ENCODE results near the gene RAVER2.
"Not testable (repeated sequence)": the region's sequence is repeated elsewhere in the genome, so short reads cannot be mapped to it uniquely, and the experiment has no call there.

RAVER2 gene

GRCh38 chr1:64715186-64715585 lies 29.7 kb upstream of the RAVER2 start:
- no peaks in the 10 kb centered on the region for H3K4me1 ChIP-seq
- peaks cover 3 to 20% (median 14%) of the 10 kb centered on the region in 11 experiments; a peak in 16 of 22 replicates for H3K9me3 ChIP-seq (replicated peaks in 1 of 11)
- H4K20me1 ChIP-seq, result no peaks in the 10 kb centered on the region
- no peak overlapping the region for H3K9ac ChIP-seq
- H3K27me3 ChIP-seq, result no peaks in the 10 kb centered on the region
- no peak overlapping the region for H3K27ac ChIP-seq
- H3K4me2 ChIP-seq, result no peak overlapping the region
- TF ChIP-seq Cebpa-rat (IDR thresholded peaks at IDR 0.05), result no peak
- no peaks in the 10 kb centered on the region for H3K36me3 ChIP-seq
- H3K4me3 ChIP-seq, result no peak overlapping the region

- H3K9ac ChIP-seq, result no peak overlapping the region
- H3K27me3 ChIP-seq, result no peaks in the 10 kb centered on the region
- no peaks in the 10 kb centered on the region for H4K20me1 ChIP-seq
- H3K4me1 ChIP-seq, result no peaks in the 10 kb centered on the region
- peaks cover 3 to 20% (median 14%) of the 10 kb centered on the region in 11 experiments; a peak in 16 of 22 replicates for H3K9me3 ChIP-seq (replicated peaks in 1 of 11)
- H3K27ac ChIP-seq, result no peak overlapping the region
- H3K4me3 ChIP-seq, result no peak overlapping the region
- H3K36me3 ChIP-seq, result no peaks in the 10 kb centered on the region
- no peak for TF ChIP-seq Cebpa-rat (IDR thresholded peaks at IDR 0.05)
- no peak overlapping the region for H3K4me2 ChIP-seq
Observed at GRCh38 chr1:64721135-64721534, 23.7 kb upstream of the RAVER2 start.

- no peak overlapping the region for H3K4me3 ChIP-seq
- no peak overlapping the region for H3K9ac ChIP-seq
- H3K36me3 ChIP-seq, result no peaks in the 10 kb centered on the region
- no peak overlapping the region for H3K4me2 ChIP-seq
- H4K20me1 ChIP-seq, result no peaks in the 10 kb centered on the region
- H3K27ac ChIP-seq, result no peak overlapping the region
- TF ChIP-seq Cebpa-rat (IDR thresholded peaks at IDR 0.05), result 0 out of 22 replicates have a peak, but pooled peaks of 1 of the 11 experiments have one; percentile 7
- peaks cover 3 to 20% (median 14%) of the 10 kb centered on the region in 11 experiments; a peak in 16 of 22 replicates for H3K9me3 ChIP-seq (replicated peaks in 1 of 11)
- H3K4me1 ChIP-seq, result no peaks in the 10 kb centered on the region
- H3K27me3 ChIP-seq, result no peaks in the 10 kb centered on the region
Observed at GRCh38 chr1:64721576-64722145, 23.2 kb upstream of the RAVER2 start.

GRCh38 chr1:64727861-64728260 lies 17.0 kb upstream of the RAVER2 start:
- peaks cover 0 to 5% (median 0%) of the 10 kb centered on the region in 10 experiments; a peak in 1 of 20 replicates for H3K4me1 ChIP-seq
- no peak for TF ChIP-seq Cebpa-rat (IDR thresholded peaks at IDR 0.05)
- no peaks in the 10 kb centered on the region for H3K27me3 ChIP-seq

GRCh38 chr1:64733581-64734286 lies 11.1 kb upstream of the RAVER2 start:
- H3K4me1 ChIP-seq, result peaks cover 0 to 5% (median 0%) of the 10 kb centered on the region in 10 experiments; a peak in 1 of 20 replicates
- H3K9me3 ChIP-seq (replicated peaks in 1 of 11), result no peaks in the 10 kb centered on the region
- H3K4me3 ChIP-seq, result no peak overlapping the region
- H3K4me2 ChIP-seq, result no peak overlapping the region
- H3K27me3 ChIP-seq, result no peaks in the 10 kb centered on the region
- no peak overlapping the region for H3K27ac ChIP-seq
- TF ChIP-seq Cebpa-rat (IDR thresholded peaks at IDR 0.05), result no peak
- no peak overlapping the region for H3K9ac ChIP-seq
- H3K36me3 ChIP-seq, result no peaks in the 10 kb centered on the region
- no peaks in the 10 kb centered on the region for H4K20me1 ChIP-seq

More at GRCh38 chr1:64727861-64728260, 17.0 kb upstream of the RAVER2 start:
- Histone ChIP-seq H3K4me3 (no peak overlapping the region), H3K36me3 (no peaks in the 10 kb centered on the region), H3K4me2 (no peak overlapping the region), H3K27ac (no peak overlapping the region), H4K20me1 (no peaks in the 10 kb centered on the region), H3K9ac (no peak overlapping the region), H3K9me3 (replicated peaks in 1 of 11) (no peaks in the 10 kb centered on the region)

GRCh38 chr1:64734287-64734652 lies 10.6 kb upstream of the RAVER2 start:
- no peaks in the 10 kb centered on the region for H3K36me3 ChIP-seq
- H3K9me3 ChIP-seq (replicated peaks in 1 of 11), result no peaks in the 10 kb centered on the region
- no peak for TF ChIP-seq Cebpa-rat (IDR thresholded peaks at IDR 0.05)
- no peak overlapping the region for H3K4me3 ChIP-seq
- H3K4me2 ChIP-seq, result no peak overlapping the region
- H4K20me1 ChIP-seq, result no peaks in the 10 kb centered on the region
- H3K9ac ChIP-seq, result no peak overlapping the region
- no peaks in the 10 kb centered on the region for H3K27me3 ChIP-seq
- no peak overlapping the region for H3K27ac ChIP-seq
- peaks cover 0 to 5% (median 0%) of the 10 kb centered on the region in 10 experiments; a peak in 1 of 20 replicates for H3K4me1 ChIP-seq

GRCh38 chr1:64740687-64741086 lies 4.2 kb upstream of the RAVER2 start:
- H3K36me3 ChIP-seq; H3K9ac ChIP-seq; H4K20me1 ChIP-seq; H3K27me3 ChIP-seq; H3K4me3 ChIP-seq; H3K4me2 ChIP-seq; H3K27ac ChIP-seq; H3K9me3 ChIP-seq (replicated peaks in 1 of 11): not testable (repeated sequence)
- H3K4me1 ChIP-seq, result peaks cover 4 to 10% (median 6%) of the 10 kb centered on the region in 10 experiments; a peak in 17 of 20 replicates

- peaks cover 15 to 29% (median 23%) of the 10 kb centered on the region in 10 experiments for H3K4me1 ChIP-seq
- H3K4me2 ChIP-seq, result peak overlapping the region; percentile 74 to 99 (median 88)
- no peak for TF ChIP-seq Cebpa-rat (IDR thresholded peaks at IDR 0.05)
- peak overlapping the region in 9 of 11 experiments; percentile 76 to 86 (median 85); a peak in 16 of 22 replicates for H3K27ac ChIP-seq
- H3K9me3 ChIP-seq (replicated peaks in 1 of 11), result no peaks in the 10 kb centered on the region
- H3K9ac ChIP-seq, result peak overlapping the region; percentile 77 to 92 (median 88); a peak in 19 of 22 replicates
- H4K20me1 ChIP-seq, result peaks cover 0 to 12% (median 0%) of the 10 kb centered on the region in 11 experiments; a peak in 3 of 22 replicates
- H3K27me3 ChIP-seq, result no peaks in the 10 kb centered on the region
- no peaks in the 10 kb centered on the region for H3K36me3 ChIP-seq
- peak overlapping the region; percentile 78 to 96 (median 86) for H3K4me3 ChIP-seq
Observed at GRCh38 chr1:64743954-64744491, 852 bp upstream of the RAVER2 start.

GRCh38 chr1:64745181-64745985 lies 508 bp downstream of the RAVER2 start:
- peaks cover 15 to 29% (median 23%) of the 10 kb centered on the region in 10 experiments for H3K4me1 ChIP-seq
- H3K27ac ChIP-seq, result peak overlapping the region; percentile 1 to 86 (median 84); a peak in 21 of 22 replicates
- no peaks in the 10 kb centered on the region for H3K9me3 ChIP-seq (replicated peaks in 1 of 11)
- peak in 2 of 11 experiments; percentile 6 to 57; a peak in 1 of 22 replicates for TF ChIP-seq Cebpa-rat (IDR thresholded peaks at IDR 0.05)
- peaks cover 0 to 12% (median 0%) of the 10 kb centered on the region in 11 experiments; a peak in 3 of 22 replicates for H4K20me1 ChIP-seq
- no peaks in the 10 kb centered on the region for H3K27me3 ChIP-seq
- H3K4me3 ChIP-seq, result peak overlapping the region; percentile 78 to 96 (median 86)
- no peaks in the 10 kb centered on the region for H3K36me3 ChIP-seq
- H3K4me2 ChIP-seq, result peak overlapping the region; percentile 74 to 99 (median 88)
- H3K9ac ChIP-seq, result peak overlapping the region; percentile 77 to 92 (median 88)
